Inflammatory macrophage treated with lipopolysaccharide for 1 hour (primary cell): ENCODE data around the gene SNX8.
A peak's percentile ranks its signal among the peaks of the same experiment; 100 is the strongest.
"Not testable (repeated sequence)": the region's sequence is repeated elsewhere in the genome, so short reads cannot be mapped to it uniquely, and the experiment has no call there.

Experiments
- DNase-seq, 2 donors: peaks; one replicate each; pipeline ENCODE4 v3.0.0-alpha.2; 2020 to 2022

SNX8 gene

GRCh38 chr7:2325162-2325561, 10.9 kb upstream of the SNX8 start:
- peak; percentile 57 to 70 for DNase-seq

DNA sequence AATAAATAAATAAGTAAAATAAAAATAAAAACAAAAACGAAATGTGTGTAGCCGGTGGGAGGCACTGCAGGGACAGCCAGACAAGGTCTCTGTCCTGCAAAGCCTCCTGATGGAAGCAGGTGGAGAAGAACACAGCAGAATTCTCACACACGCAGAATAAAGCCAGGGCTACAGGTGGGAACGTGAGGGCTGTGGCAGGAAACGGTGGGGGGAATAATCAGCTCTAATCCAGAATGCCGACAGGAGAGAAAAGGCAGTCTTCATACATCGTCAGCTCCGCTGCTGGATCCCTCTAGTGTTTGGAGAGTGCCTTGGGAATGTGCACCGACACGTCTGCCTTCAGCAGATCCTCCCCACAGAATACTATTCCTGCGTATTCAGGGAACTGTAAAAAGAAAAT, 6.8 kb upstream of the SNX8 start:
- DNase-seq: no peak

DNA sequence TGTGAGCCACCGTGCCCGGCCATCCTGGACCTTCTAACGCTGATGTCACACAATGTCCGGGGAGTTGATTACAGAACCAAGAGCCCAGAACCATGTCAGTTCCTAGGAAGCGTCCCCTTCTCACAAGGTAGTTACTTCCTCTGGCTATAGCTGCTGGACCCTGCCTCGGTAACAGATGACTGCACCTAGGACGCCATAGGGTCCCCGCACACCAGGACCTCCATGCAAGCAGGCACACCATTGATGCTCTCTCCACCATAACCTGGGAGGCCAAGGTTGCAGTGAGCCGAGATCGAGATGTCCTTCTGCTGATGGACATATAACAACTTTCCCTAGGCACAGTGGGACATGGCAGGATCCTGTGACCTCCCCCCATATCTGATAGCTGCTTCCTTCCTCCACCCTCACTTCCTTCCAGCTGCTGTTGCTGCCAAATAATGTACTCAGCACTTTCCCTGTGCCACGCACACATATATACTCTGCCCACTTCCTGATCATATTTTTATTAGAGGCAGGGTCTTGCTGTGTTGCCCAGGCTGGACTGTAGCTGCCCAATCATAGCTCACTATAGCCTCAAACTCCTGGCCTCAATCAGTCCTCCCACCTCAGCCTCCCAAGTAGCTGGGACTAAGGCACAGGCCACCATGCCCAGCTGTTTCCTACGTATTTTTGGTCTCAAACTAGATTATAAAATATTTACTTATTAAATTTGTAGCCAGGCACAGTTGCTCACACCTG, 3.5 kb upstream of the SNX8 start:
- no peak for DNase-seq

- DNase-seq: no peak
Observed at GRCh38 chr7:2316578-2316977, 2.3 kb upstream of the SNX8 start.

GRCh38 chr7:2315787-2316186, 1.5 kb upstream of the SNX8 start:
- DNase-seq: no peak

DNA sequence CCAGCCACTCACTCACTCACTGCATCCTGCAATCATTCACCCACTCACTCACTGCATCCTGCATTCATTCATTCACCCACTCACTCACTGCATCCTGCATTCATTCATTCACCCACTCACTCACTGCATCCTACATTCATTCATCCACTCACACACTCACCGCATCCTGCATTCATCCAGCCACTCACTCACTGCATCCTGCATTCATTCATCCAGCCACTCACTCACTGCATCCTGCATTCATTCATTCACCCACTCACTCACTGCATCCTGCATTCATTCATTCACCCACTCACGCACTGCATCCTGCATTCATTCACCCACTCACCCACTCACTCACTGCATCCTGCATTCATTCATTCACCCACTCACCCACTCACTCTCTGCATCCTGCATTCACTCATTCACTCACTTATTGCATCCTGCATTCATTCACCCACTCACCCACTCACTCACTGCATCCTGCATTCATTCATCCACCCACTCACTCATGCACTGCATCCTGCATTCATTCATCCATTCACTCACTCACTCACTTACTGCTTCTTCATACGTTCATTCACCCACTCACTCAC, 802 bp upstream of the SNX8 start:
- not testable (repeated sequence) for DNase-seq

DNA sequence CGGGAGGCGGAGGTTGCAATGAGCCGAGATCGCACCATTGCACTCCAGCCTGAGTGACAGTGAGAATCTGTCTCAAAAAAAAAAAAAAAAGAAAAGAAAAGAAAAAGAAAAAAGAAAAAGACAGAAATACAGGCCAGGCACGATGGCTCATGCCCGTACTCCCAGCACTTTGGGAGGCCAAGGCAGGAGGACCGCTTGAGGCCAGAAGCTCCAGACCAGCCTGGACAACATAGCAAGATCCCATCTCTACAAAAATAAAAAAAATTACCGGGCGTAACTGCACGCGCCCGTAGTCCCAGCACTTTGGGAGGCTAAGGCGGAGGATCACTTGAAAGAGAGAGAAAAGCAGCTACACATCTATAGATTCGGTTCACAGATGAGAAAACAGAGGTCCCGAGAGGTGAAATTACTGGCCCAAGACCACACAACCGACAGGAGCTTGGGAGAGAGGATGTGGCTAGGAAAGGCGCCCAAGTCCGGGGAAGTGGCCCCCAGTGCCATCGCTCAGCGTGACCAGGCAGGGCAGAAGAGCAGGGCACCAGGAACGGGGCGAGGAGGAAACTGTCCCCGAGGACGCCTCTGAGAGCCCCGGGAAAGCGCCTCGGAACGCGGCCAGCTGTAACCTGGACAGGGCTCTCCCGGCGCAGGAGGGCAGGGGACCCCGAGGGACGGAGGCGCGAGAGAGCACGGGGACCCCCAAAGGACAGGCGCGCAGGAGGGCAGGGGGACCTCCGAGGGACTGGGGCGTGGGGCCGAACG, 612 bp downstream of the SNX8 start:
- peak; percentile 30 to 41 for DNase-seq

- DNase-seq: no peak
Observed at GRCh38 chr7:2312267-2312929, 1.8 kb downstream of the SNX8 start.

GRCh38 chr7:2309889-2310331, 4.3 kb downstream of the SNX8 start:
- DNase-seq: no peak

GRCh38 chr7:2307690-2308107, 6.5 kb downstream of the SNX8 start:
- DNase-seq: peak; percentile 61 to 72

- peak in 1 of 2 donors; percentile 27 for DNase-seq
Observed at GRCh38 chr7:2306688-2307087, 7.6 kb downstream of the SNX8 start.

DNA sequence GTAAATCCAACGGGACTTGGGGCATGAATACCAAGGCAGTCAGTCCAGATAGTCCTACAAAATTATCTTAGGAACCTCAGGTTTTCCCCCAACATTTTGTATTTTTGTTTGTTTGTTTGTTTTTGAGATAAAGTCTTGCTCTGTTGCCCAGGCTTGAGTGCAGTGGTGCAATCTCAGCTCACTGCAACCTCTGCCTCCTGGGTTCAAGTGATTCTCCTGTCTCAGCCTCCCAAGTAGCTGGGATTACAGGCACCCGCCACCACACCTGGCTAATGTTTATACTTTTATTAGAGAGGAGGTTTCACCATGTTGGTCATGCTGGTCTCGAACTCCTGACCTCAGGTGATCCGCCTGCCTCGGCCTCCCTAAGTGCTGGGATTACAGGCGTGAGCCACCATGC, 9.0 kb downstream of the SNX8 start:
- DNase-seq: not testable (repeated sequence)

DNA sequence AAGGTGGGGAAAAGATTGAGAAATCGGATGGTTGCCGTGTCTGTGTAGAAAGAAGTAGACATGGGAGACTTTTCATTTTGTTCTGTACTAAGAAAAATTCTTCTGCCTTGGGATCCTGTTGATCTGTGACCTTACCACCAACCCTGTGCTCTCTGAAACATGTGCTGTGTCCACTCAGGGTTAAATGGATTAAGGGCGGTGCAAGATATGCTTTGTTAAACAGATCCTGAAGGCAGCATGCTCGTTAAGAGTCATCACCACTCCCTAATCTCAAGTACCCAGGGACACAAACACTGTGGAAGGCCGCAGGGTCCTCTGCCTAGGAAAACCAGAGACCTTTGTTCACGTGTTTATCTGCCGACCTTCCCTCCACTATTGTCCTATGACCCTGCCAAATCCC, 10.7 kb downstream of the SNX8 start:
- not testable (repeated sequence) for DNase-seq

DNA sequence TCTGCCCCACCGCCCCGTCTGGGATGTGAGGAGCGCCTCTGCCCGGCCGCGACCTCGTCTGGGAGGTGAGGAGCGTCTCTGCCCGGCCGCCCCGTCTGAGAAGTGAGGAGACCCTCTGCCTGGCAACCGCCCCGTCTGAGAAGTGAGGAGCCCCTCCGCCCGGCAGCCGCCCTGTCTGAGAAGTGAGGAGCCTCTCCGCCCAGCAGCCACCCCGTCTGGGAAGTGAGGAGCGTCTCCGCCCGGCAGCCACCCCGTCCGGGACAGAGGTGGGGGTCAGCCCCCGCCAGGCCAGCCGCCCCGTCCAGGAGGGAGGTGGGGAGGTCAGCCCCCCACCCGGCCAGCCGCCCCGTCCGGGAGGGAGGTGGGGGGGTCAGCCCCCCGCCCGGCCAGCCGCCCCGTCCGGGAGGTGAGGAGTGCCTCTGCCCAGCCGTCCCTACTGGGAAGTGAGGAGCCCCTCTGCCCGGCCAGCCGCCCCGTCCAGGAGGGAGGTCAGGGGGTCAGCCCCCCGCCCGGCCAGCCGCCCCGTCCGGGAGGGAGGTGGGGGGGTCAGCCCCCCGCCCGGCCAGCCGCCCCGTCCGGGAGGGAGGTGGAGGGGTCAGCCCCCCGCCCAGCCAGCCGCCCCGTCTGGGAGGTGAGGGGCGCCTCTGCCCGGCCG, 11.4 kb downstream of the SNX8 start:
- not testable (repeated sequence) for DNase-seq

- no peak for DNase-seq
Observed at GRCh38 chr7:2301511-2301863, 12.8 kb downstream of the SNX8 start.

DNA sequence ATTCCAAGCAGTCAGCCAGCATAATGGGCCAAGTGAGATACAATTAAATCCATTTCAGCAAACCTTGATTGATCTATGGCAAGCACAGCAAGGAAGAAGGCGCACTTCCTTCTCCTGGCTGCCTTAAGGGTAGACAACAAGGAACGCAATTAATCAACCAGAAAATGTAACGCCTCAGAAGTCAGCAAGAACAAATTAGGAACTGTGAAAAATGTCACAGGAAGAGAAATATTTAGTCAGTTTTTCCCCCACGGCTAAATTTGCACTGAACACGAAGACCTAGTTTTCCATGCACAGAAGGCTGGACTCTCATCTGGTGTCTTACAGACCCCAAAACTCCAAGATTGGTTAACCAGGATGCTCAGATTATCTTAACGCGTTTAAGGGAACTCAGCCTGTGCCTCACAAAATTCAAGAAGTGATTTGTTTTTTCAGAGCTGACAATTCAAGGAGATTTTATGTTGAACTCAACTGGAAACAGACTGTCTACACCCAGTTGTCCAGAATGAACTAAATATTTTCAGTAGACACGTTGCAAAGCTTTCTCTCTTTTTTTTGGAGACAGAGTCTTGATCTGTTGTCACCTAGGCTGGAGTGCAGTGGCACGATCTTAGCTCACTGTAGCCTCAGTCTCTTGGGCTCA, 14.2 kb downstream of the SNX8 start:
- DNase-seq: peak; percentile 87 to 91

GRCh38 chr7:2299131-2299829, 15.0 kb downstream of the SNX8 start:
- peak; percentile 90 to 98 for DNase-seq

- DNase-seq: no peak
Observed at GRCh38 chr7:2296832-2297231, 17.4 kb downstream of the SNX8 start.

GRCh38 chr7:2295936-2296620, 18.2 kb downstream of the SNX8 start:
- DNase-seq: no peak

- DNase-seq: no peak
Observed at GRCh38 chr7:2290877-2291276, 23.4 kb downstream of the SNX8 start.

- no peak for DNase-seq
Observed at GRCh38 chr7:2289621-2290020, 24.6 kb downstream of the SNX8 start.
